Activated CD8-positive, alpha-beta memory T cell treated with anti-CD3 and anti-CD28 coated beads for 1 hour (primary cell): ENCODE results near the gene COL13A1.

Experiments
- DNase-seq, 2 donors: peaks; one replicate each; pipeline ENCODE4 v3.0.0-alpha.2; 2020; ENCODE audit warnings: low read depth in 1 of 2; ENCODE audit errors: extremely low read depth in 1 of 2

Gene COL13A1

GRCh38 chr10:69844698-69845097 is 43.0 kb downstream of the COL13A1 start:
- no peak for DNase-seq

- DNase-seq: no peak
Measured at GRCh38 chr10:69845574-69846292, 44.0 kb downstream of the COL13A1 start.

GRCh38 chr10:69846293-69846921 is 44.7 kb downstream of the COL13A1 start:
- DNase-seq: no peak

- DNase-seq: no peak
Measured at GRCh38 chr10:69847458-69847857, 45.8 kb downstream of the COL13A1 start.

GRCh38 chr10:69847883-69848282 is 46.2 kb downstream of the COL13A1 start:
- no peak for DNase-seq

- no peak for DNase-seq
Measured at GRCh38 chr10:69848454-69848853, 46.7 kb downstream of the COL13A1 start.

- no peak for DNase-seq
Measured at GRCh38 chr10:69849825-69850224, 48.1 kb downstream of the COL13A1 start.

- no peak for DNase-seq
Measured at GRCh38 chr10:69850440-69850839, 48.7 kb downstream of the COL13A1 start.

GRCh38 chr10:69851306-69851705 is 49.6 kb downstream of the COL13A1 start:
- no peak for DNase-seq

- DNase-seq: no peak
Measured at GRCh38 chr10:69853064-69853463, 51.4 kb downstream of the COL13A1 start.

GRCh38 chr10:69854511-69855345 is 53.0 kb downstream of the COL13A1 start:
- DNase-seq: no peak

GRCh38 chr10:69855346-69856111 is 53.8 kb downstream of the COL13A1 start:
- no peak for DNase-seq

GRCh38 chr10:69856601-69857166 is 55.0 kb downstream of the COL13A1 start:
- DNase-seq: no peak

GRCh38 chr10:69858201-69858600 is 56.5 kb downstream of the COL13A1 start:
- DNase-seq: no peak

- no peak for DNase-seq
Measured at GRCh38 chr10:69860271-69860670, 58.6 kb downstream of the COL13A1 start.

- no peak for DNase-seq
Measured at GRCh38 chr10:69861251-69862240, 59.8 kb downstream of the COL13A1 start.

- no peak for DNase-seq
Measured at GRCh38 chr10:69862882-69863530, 61.3 kb downstream of the COL13A1 start.

- DNase-seq: no peak
Measured at GRCh38 chr10:69863580-69863979, 61.9 kb downstream of the COL13A1 start.

- DNase-seq: no peak
Measured at GRCh38 chr10:69864321-69864720, 62.6 kb downstream of the COL13A1 start.
